ENCODE data around the gene CHST2. TPM values are rescaled to one million over a fixed set of nuclear protein-coding genes. Genes with fewer than 3 reads are reported as not detected.

The CHST2 gene
- total RNA-seq, 1 experiment from 2014 or later = 9.5 TPM

DNA sequence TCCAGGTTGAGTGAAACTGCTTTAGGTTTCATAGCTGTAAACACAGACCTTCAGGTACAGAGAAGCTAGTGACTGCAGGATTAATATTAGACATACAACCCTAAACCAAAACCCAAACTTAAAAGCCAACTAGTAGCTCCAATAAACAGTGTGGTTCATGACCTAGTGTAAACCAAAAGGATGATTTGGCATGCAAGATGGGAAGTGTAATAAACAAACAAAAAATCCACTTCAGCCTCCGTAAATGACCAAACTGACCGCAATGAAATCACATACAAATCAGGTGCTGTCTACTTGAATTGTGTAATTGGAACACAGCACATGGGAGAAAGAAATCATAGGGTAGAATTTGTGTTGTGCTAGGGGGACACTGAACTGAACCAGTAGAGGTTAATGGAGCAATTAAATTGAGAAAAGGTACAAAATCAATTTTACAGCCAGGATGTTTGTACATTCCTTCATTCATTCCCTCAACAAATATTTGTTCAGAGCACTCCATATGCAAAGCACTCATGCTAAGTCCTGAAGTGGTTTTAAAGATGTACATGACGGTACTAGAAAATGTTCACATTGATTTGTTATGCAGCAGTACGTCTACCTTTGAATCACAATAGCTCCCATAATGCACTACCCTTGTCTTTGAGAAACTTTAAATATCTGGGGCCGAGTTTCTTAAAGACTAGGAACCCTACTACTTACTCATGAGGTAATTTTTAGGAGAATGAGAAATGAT lies 21.4 kb upstream of the CHST2 start:
- DNase-seq (ENCODE audit: low read depth) = no peak

DNA sequence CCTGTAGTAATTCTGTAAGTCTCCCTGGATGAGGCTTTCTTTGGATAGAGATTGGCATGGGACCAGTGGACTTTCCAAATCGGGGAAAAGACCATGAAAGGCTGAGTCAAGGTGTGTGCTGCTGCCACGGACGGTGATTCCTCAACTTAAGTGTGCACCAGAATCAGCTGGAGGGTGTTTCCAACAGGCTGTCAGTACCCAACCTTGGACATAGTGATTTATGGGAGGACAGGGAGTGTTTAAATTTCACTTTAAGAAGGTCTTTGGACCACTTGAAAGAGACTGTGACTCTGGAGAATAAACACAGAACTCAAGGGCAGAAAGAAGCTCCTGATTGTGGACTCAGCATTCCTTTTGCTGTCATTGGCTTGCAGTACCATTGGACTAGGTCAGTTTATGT lies 20.4 kb upstream of the CHST2 start:
- no peak for DNase-seq (ENCODE audit: low read depth)

DNA sequence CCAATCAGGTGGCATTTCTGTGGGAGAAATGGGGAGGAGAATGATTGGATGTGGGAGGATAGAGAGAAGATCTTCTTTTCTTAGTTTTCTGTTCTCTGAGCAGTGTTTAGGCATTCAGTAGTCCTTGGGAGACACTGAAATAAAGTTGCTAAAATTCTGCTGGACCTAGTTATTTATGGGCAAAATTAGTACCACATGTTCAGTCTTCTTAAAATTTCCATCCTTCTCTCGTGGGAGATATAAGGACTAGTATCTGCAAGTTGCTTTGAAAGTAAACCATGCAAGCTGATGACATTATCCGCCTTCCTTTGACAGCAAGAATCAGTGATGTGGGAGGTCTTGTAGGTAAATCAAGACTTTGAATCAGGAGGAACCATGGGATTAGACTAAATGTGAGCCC lies 19.9 kb upstream of the CHST2 start:
- no peak for DNase-seq (ENCODE audit: low read depth)

DNA sequence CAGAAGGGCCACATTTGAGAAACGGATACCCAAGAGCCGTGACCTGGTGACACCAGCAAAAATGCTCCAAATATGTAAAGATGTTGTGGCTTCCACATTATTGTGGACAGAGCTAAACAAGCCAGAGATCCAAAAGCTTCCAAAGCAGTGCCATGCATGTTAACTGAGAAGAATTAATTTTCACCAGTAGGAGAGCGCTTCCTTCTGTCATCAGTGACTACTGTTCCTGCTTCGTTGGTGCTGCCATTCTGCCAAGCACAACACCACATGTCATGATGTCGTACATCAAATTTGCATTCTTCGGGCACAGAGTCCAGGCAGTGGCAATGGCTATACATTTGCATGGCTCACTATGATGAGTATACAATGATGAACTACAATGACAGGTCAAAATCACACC lies 19.1 kb upstream of the CHST2 start:
- DNase-seq (ENCODE audit: low read depth) = no peak

DNA sequence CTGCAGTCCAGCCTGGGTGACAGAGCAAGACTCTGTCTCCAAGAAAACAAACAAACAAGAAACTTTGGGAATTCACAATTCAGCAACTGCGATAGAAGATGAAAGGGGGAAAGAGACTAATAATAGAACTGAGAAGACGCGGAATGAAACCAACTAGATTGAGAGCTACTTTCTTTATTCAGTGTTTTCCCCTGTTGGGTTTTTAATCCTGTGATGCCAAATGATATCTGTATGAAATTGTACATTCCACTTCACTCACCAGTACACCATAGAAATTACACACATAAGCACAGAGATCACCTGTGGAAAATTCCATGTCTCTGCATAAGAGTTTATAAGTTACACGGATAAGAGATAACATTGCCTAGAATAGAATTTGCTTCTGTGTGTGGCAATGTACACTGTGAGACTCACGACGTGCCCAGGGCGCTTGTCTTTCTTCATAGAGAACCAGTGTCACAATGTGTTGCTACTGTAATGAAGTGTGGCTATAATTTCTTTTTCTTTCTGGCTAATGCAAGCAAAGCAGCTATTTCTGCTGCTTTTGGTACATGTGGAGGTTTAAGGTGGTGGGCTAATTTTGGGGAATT lies 17.7 kb upstream of the CHST2 start:
- no peak for DNase-seq (ENCODE audit: low read depth)

DNA sequence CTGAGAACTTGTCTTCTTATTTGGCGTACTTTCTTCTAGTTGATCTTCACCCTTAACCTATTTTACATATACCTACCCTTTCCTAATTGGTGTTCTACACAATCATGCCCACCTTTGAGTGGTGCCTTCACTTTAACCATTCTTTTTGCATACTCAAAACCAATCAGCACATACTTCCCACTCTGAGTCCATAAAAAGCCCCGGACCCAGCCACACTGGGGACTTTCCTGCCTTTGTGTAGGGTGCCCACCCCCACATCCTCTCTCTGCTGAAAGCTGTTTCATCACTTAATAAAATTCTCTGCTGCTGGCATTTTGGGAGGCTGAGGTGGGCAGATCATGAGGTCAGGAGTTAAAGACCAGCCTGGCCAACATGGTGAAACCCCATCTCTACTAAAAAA lies 15.9 kb upstream of the CHST2 start:
- no peak for DNase-seq (ENCODE audit: low read depth)

DNA sequence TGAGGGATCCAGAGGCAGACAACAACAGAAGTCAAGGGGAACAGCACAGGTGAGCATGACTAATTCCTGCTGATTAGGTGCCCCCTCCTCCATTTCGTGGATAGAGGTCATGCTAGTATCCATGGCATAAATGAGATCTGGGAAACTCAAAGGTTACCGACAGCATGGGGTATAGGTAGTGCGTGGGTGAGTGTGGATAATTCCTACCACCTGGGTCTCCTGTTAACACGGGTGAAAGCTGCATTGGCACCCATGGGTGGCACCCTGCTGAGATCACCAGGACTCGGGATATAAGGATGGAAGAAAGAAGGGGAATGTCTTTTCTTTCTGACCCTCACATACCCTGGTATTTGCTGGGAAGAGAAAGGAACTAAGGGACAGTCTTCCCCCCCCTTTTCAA lies 14.4 kb upstream of the CHST2 start:
- no peak for DNase-seq (ENCODE audit: low read depth)

DNA sequence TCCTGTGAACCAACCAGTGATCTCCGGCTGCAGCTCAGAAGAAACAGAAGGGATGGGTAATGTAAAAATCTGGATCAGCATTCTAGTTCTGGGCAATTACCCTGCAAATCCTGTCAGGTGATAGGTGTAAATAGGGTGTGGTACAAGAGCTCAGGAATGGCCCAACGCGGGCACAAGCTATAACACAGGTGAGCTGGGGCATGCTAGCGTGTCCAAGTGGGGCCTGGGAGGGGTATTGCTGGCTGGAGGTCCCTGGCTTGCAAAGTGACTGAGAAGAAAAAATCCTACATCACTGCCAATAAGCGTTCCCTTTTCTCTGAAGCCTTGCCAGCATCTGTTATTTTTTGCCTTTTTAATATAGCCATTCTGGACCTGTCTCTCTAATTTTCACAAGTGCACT lies 9.7 kb upstream of the CHST2 start:
- DNase-seq (ENCODE audit: low read depth) = no peak

DNA sequence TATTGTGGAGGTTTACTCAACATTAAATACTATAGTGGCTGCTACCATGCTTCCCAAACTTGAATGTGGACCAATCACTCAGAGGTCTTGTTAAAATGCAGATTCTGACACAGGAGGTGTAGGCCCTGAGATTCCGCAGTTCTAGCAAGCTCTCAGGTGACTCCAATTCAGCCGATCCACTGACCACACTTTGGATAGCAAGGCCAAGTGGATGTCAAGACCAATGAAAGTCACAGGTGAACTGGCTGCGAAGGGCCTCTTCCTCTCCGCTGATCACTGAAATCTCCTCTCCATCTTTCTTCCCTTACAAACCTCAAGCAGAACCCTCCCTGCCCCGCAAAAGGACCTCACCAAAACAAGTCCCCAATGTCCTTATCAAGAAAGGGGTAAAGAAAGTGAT lies 9.2 kb upstream of the CHST2 start:
- DNase-seq (ENCODE audit: low read depth) = no peak

DNA sequence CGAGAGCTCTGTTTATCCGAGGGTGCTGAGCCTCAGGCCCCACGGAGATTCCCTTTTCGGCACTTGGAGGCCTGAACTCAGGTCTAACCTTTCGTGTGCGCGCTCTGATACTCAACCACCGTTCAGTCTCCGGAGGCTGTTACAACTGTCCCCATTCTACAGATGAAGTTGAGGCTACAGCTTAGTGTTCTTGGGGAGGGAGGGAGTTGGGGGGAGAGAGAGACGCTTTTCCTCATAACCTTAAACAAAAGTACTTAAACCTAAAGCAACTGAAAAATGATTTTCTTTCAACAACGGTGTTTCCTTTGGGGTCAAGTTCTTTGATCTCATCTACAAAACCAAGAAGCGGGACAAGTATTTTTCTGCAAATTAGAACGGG lies 952 bp upstream of the CHST2 start:
- DNase-seq (ENCODE audit: low read depth) = no peak

DNA sequence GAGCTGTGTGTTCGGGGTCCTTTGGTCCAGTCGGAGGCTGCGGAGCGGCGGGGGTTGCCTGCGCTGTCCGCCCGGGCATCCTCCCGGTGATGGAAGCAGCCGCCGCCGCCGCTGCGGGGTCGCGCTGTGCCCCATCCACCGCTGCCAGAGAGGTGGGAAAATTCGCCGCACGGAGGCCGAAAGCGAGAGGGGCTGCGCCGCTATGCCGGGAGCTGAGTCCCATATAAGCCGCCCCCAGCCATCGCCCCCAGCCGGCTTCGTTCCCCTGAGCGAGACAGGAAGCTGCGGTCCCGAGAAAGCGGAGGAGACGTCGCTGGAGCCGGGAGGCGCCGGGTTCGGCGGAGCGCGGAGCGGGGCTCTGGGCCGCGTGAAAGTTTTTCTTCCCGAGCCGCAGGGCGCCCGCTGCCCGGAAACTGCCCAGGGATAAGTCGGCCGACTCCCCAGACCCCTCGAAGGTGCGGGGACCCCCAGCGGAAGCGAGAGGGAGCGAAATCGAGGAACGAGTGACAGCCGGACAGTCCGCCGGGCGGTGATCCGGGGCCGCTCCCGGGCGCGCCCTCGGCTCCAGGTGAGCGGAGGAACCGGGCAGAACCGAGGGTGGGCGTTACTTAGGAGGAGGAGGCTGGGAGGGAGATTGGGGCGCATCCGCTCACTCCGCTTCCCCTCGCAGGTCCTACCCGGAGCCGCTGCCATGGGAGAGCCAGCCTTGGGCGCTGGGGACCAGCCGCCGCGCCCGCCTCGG lies 574 bp downstream of the CHST2 start:
- DNase-seq (ENCODE audit: low read depth) = peak; percentile 48

DNA sequence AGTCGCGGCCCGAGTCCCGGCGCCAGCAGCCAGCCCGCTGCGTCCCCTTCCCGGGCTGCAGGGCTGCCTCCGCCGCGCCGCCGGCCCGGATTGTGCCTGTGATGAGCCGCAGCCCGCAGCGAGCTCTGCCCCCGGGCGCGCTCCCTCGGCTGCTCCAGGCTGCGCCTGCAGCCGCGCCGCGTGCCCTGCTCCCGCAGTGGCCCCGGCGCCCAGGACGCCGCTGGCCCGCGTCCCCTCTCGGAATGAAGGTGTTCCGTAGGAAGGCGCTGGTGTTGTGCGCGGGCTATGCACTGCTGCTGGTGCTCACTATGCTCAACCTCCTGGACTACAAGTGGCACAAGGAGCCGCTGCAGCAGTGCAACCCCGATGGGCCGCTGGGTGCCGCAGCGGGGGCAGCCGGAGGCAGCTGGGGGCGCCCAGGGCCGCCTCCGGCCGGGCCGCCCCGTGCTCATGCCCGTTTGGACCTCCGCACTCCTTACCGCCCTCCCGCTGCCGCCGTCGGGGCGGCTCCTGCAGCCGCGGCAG lies 1.2 kb downstream of the CHST2 start:
- DNase-seq (ENCODE audit: low read depth) = peak; percentile 43

DNA sequence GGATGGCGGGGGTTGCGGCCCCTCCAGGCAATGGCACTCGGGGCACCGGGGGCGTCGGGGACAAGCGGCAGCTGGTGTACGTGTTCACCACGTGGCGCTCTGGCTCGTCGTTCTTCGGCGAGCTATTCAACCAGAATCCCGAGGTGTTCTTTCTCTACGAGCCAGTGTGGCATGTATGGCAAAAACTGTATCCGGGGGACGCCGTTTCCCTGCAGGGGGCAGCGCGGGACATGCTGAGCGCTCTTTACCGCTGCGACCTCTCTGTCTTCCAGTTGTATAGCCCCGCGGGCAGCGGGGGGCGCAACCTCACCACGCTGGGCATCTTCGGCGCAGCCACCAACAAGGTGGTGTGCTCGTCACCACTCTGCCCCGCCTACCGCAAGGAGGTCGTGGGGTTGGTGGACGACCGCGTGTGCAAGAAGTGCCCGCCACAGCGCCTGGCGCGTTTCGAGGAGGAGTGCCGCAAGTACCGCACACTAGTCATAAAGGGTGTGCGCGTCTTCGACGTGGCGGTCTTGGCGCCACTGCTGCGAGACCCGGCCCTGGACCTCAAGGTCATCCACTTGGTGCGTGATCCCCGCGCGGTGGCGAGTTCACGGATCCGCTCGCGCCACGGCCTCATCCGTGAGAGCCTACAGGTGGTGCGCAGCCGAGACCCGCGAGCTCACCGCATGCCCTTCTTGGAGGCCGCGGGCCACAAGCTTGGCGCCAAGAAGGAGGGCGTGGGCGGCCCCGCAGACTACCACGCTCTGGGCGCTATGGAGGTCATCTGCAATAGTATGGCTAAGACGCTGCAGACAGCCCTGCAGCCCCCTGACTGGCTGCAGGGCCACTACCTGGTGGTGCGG lies 1.9 kb downstream of the CHST2 start:
- peak; percentile 19 for DNase-seq (ENCODE audit: low read depth)

DNA sequence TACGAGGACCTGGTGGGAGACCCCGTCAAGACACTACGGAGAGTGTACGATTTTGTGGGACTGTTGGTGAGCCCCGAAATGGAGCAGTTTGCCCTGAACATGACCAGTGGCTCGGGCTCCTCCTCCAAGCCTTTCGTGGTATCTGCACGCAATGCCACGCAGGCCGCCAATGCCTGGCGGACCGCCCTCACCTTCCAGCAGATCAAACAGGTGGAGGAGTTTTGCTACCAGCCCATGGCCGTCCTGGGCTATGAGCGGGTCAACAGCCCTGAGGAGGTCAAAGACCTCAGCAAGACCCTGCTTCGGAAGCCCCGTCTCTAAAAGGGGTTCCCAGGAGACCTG lies 2.5 kb downstream of the CHST2 start:
- DNase-seq (ENCODE audit: low read depth) = no peak

DNA sequence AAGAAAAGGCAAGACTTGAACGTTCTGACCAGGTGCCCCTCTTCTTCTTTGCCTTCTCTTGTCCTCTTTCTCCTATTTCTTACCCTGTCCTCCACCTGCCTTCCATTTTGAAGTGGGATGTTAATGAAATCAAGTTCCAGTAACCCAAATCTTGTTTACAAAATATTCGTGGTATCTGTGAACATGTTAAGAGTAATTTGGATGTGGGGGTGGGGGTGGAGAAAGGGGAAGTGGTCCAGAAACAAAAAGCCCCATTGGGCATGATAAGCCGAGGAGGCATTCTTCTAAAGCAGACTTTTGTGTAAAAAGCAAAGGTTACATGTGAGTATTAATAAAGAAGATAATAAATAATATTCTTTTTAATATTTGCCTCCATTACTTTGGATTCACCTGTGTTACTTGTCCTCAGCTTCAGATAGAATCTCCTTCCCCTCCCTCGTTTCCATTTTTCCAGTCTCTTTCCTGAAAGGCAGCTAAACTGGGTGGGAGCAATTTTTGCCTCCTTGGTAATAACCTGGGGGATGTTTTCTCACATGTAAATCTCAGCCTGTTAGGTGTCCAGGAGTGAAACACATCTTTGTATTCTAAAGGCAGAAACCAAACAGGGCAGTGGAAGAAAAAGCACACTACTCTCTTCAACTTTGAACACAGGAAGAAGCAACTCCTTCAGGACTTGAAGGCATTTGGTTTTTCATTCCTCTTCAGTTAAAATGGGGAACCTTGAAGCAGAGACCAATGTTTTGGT lies 3.2 kb downstream of the CHST2 start:
- no peak for DNase-seq (ENCODE audit: low read depth)

DNA sequence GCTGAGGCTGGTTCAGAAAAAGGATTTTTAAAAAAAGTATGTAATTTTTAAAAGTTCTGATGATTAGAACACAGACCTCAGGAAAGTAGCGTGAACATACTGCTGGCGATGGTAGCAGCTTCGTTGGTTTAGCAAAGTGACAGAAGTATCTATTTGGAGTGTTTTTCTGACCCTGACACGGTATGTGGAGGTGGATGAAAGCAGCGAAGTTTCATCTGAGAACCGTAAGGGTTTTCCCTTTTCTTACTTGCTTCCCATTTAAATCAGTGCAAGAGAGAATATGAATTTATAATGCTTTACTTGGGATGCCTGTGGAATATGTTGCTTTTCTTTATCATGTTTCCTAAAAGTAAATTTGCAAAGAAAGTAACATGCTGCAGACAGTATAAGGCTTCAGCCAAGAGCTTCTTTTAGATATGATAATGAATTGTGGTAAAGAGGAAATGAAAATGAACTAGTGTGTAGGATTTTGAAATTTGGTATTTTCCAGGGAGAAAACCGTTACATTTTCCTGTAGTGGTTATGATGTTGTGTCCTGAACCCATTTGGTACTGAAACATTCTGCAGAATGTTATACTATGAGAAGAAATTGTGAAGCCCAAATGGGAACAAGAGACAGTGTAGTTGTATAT lies 3.9 kb downstream of the CHST2 start:
- no peak for DNase-seq (ENCODE audit: low read depth)

DNA sequence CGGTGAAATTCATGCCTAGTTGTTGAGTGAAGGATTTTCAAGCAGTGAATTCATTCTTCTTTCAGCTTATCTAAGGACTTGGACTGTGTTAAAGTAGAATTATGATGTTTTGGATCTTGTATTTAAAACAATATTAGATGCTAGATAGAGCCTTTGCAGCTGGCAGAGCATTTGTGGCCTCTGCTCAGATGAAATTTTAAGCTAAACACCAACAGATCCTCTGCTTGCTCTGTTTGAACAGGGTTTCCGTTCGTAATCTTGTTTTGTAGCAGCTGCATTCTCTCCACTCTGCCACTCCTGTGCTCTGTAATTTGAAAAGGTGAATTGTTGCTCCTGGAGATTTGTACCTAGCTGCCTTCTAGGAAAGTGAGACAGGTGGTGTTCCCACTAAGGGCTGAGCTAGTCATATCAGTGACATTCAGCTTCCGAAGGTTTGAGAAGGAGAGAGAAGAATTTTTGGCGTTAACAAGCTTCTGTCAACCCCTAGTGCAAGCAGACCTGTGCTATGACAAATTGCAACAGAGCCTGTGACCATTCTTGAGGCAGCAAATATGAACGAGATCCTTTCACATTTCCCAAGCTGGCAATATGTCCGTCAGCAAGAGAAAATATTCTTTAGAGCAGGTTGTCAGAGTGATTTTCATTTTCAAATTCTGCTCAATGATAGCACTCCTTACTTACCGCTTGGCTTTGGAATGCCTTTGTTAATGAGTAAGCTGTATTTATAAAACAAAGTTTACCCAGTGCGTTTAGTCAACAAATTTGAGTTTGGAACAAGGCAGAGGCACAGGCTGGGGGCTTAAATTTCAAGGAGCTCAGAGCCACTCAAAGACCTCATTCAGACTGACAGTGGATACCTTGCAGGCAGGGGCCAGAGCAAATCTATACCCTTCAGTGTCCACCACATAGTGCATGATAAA lies 5.3 kb downstream of the CHST2 start:
- no peak for DNase-seq (ENCODE audit: low read depth)

DNA sequence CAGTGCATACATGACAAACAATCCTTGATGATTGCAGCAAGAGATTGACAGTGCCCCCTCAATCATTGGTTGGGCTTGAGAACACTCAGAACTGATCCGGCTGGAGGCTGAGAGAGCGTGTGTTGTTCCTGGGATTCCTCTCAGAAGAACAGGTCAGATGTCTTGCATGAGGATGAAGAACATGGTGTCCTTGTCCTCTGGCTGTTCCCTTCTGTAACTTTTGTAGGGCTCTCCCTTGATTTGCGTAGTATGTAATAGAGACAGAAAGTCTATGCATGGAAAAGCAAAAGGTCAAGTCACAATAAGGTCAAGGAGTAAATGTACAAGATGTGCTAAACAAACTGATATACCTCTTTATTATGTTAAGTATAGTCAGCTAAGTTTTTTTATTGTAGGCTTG lies 8.2 kb downstream of the CHST2 start:
- no peak for DNase-seq (ENCODE audit: low read depth)

DNA sequence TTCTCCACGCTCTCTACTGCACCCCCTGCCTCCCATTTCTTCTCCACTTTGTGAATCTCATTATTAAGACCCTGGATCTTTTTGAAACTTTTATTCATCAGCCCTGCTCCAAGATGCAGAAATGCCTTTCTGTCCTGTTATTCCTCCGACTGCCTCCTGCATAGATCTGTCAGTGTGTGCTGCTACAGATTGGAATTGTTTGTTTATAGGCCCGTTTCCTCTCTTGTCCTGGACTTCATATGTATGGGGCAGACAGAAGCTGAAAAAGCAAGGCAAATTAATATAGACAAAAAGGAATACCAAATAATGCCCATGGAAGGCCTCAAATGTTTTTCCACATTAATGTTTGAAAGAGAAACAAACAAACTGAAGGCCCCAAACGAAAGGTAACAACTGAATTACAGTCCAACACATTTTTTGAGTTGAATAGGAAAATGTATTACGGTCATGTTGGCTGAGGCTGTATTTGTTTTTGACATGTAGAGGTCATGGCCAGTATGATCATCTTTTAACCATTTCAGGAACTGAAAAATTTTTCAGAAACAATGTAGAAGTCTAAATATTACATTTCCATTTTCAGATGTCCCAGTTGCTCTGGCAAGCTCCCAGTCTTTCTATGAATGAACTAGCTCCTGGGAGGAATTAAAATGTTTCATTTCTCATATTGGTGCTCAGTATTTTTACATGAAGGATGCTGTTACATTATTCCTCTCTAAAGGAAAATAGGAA lies 8.8 kb downstream of the CHST2 start:
- no peak for DNase-seq (ENCODE audit: low read depth)

Measured in Daoy (cell line).